K562 treated with DMSO at 1 percent for 24 hours (cell line): ENCODE results near the gene OASL. TPM values are rescaled to one million over a fixed set of nuclear protein-coding genes. Genes with fewer than 3 reads are reported as not detected.

ENCODE experiments used
- total RNA-seq: library from RNA; unstranded; fragments of 300-600 nt; gene quantifications from 2 replicates; pipeline ENCODE4 v1.2.3, GENCODE V29; 2022; ENCODE audit warnings: low read depth; ENCODE audit not compliant: insufficient read depth

OASL gene
- total RNA-seq = not detected in 2 replicates

GRCh38 chr12:121038861-121039668 is at the start of gene OASL:
TSS of gene OASL (minus strand) at chr12:121039246. CDS start at chr12:121038971, 275 bp downstream.

GRCh38 chr12:121015825-121016766 is 22.9 kb downstream of the OASL start, which contains the start of gene C12orf43:
TSS of gene C12orf43 (minus strand) at chr12:121016487. CDS start at chr12:121016474, 13 bp downstream.

GRCh38 chr12:120978296-120979219 is 60.5 kb downstream of the OASL start, which contains the start of gene HNF1A:
TSS of gene HNF1A (plus strand) at chr12:120978543. CDS start at chr12:120978769, 226 bp downstream.

Other genes with a start within 250 kb of the OASL start
- gene SPPL3, start 134.9 kb downstream of the OASL start, total RNA-seq = 18.9 and 25.5 TPM in 2 replicates
- gene HNF1A, start 60.7 kb downstream of the OASL start, total RNA-seq = not detected in 2 replicates
- 12.0 and 12.3 TPM in 2 replicates for gene C12orf43, start 22.8 kb downstream of the OASL start, total RNA-seq
- gene P2RX7, start 93.6 kb upstream of the OASL start, total RNA-seq = 5.3 and 7.5 TPM in 2 replicates
- 57.8 and 85.1 TPM in 2 replicates for gene P2RX4, start 170.9 kb upstream of the OASL start, total RNA-seq